Kidney (tissue), 14 donors: Measurements from ENCODE around the gene DIP2A. TPM values are rescaled to one million over a fixed set of nuclear protein-coding genes. Genes with fewer than 3 reads are reported as not detected.

Source experiments
- DNase-seq, 5 donors: peaks; one replicate each; pipeline ENCODE4 v3.0.0-alpha.2; 2013 to 2020
- FAIRE-seq: peaks from 2 replicates; lab custom pipeline; 2012; peaks lifted over from hg19 to GRCh38; lab: Jason Lieb, UNC
- H3K27ac ChIP-seq, 2 donors: one replicate each; pipeline ENCODE4 v1.7.0; 2013; ENCODE audit warnings: low read depth in 2 of 2, low read length in 2 of 2, inconsistent platforms in 1 of 2
- H3K27me3 ChIP-seq: one replicate; pipeline ENCODE4 v1.7.1; 2013; ENCODE audit warnings: low read length, inconsistent platforms; ENCODE audit not compliant: control insufficient read depth, insufficient read depth
- H3K36me3 ChIP-seq, 3 donors: one replicate each; pipeline versions ENCODE4 v1.7.0 to v1.7.1; 2013; ENCODE audit warnings: low read length in 3 of 3, control low read depth in 1 of 3, inconsistent platforms in 1 of 3; ENCODE audit not compliant: insufficient read depth in 3 of 3, control insufficient read depth in 2 of 3
- H3K4me1 ChIP-seq, 3 donors: one replicate each; pipeline versions ENCODE4 v1.7.0 to v1.7.1; 2013; ENCODE audit warnings: low read length in 3 of 3, inconsistent platforms in 1 of 3, low read depth in 1 of 3; ENCODE audit not compliant: control insufficient read depth in 2 of 3, insufficient read depth in 2 of 3
- H3K4me3 ChIP-seq, 3 donors: one replicate each; pipeline versions ENCODE4 v1.7.0 to v1.8.1; 2013; ENCODE audit warnings: low read length in 3 of 3, control low read depth in 1 of 3, inconsistent platforms in 1 of 3
- H3K9ac ChIP-seq, 3 donors: one replicate each; pipeline versions ENCODE4 v1.7.0 to v1.7.1; 2013; ENCODE audit warnings: low read length in 3 of 3, control low read depth in 1 of 3, inconsistent platforms in 1 of 3
- H3K9me3 ChIP-seq, 3 donors: one replicate each; pipeline versions ENCODE4 v1.7.0 to v1.7.1; 2013; ENCODE audit warnings: low read length in 3 of 3, control low read depth in 1 of 3, inconsistent platforms in 1 of 3; ENCODE audit not compliant: control insufficient read depth in 2 of 3, insufficient read depth in 1 of 3
- intact Hi-C: fragments of 100-400 bp; cut with DNase I; formaldehyde crosslinking; loops from one replicate; pipeline ENCODE4 v1.11.1; 2022
- polyA plus RNA-seq: library from polyadenylated mRNA; stranded (reverse); fragments of 350-450 nt; fragmentation: Illumina TruSeq; extraction: RNeasy Lipid Tissue Mini Kit (QIAGEN cat#74804); gene quantifications from one replicate; pipeline ENCODE4 v1.2.3, GENCODE V29; 2014; ENCODE audit warnings: low read depth, low replicate concordance; ENCODE audit not compliant: insufficient read depth
- total RNA-seq: library from RNA; stranded (reverse); fragmentation: NEBNext Ultra II Directional; extraction: Animal tissue kit (Norgen Biotek cat#: 25700); gene quantifications from one replicate; pipeline ENCODE4 v1.2.1, GENCODE V29; 2021
- TF ChIP-seq, protein P1 (sequence below): IDR thresholded peaks from 3 replicates; pipeline ENCODE4 v1.5.1; 2012; ENCODE audit warnings: mild to moderate bottlenecking, moderate library complexity, borderline replicate concordance; ENCODE audit not compliant: insufficient read depth; ENCODE audit errors: extremely low read depth
- donor health status: control.
- donor health status: control.
- donor health status: control.
- donor health status: control.
- donor health status: control.
- donor health status: DM: yes; HTN: yes; CAD: no.
- donor health status: Normal renal cell carcinoma (clear cell type).

Gene DIP2A
- total and polyA plus RNA-seq, 2 donors from 2014 or later = 8.7 to 36.5 TPM

DNA sequence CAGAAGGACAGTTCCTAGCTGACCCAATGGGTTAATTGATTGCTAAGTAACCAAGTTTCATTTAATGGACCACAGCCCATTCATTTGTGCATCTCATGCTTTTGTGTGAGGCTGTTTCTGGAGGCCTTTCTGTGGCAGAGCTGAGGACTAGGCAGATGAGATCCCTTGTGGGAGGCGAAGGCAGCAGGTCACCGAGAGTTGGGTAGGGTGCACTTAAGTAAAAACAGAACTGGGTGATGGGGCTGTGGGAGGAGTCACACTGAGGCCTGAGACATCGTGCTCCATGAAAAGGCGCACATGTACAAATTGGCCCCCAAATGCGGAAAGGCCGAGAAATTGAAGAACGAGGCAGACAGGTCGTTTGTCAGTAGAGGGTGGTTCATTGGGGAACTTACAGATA lies 85.3 kb downstream of the DIP2A start:
- TF ChIP-seq, protein P1, sequence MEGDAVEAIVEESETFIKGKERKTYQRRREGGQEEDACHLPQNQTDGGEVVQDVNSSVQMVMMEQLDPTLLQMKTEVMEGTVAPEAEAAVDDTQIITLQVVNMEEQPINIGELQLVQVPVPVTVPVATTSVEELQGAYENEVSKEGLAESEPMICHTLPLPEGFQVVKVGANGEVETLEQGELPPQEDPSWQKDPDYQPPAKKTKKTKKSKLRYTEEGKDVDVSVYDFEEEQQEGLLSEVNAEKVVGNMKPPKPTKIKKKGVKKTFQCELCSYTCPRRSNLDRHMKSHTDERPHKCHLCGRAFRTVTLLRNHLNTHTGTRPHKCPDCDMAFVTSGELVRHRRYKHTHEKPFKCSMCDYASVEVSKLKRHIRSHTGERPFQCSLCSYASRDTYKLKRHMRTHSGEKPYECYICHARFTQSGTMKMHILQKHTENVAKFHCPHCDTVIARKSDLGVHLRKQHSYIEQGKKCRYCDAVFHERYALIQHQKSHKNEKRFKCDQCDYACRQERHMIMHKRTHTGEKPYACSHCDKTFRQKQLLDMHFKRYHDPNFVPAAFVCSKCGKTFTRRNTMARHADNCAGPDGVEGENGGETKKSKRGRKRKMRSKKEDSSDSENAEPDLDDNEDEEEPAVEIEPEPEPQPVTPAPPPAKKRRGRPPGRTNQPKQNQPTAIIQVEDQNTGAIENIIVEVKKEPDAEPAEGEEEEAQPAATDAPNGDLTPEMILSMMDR = no peak
- peaks cover 10 to 42% (median 27%) of the 10 kb centered on the region in 3 donors for H3K36me3 ChIP-seq

DNA sequence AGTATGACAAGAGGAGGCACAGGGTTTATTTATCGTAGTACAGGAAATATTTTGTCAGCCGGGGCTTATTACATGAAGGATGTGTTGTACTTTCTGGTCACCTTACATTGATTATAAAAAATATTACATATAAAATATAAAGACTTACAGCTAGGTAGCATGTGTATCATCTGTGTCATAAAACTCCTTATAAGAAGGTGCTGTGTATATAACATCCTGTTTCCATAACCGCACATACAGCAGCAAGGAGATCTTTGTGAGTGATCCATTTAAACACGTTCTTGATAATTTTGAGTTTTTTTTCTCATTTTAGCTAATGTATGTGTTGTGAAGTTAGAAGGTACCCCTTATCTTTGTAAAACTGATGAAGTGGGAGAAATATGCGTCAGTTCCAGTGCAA lies 86.1 kb downstream of the DIP2A start:
- Histone ChIP-seq H3K27me3 (no peaks in the 10 kb centered on the region), H3K27ac (no peak overlapping the region), H3K4me3 (no peak overlapping the region), H3K9me3 (no peaks in the 10 kb centered on the region), H3K4me1 (no peaks in the 10 kb centered on the region), H3K9ac (no peak overlapping the region), H3K36me3 (peaks cover 10 to 35% (median 28%) of the 10 kb centered on the region in 3 donors)
- no peak for DNase-seq
- TF ChIP-seq, protein P1 = no peak
- FAIRE-seq = no peak
- intact Hi-C loops = no loop called here

More for the DNA sequence above, 85.3 kb downstream of the DIP2A start:
- intact Hi-C loops = no loop called here
- no peak overlapping the region for H3K27ac ChIP-seq
- DNase-seq (no peak), FAIRE-seq (no peak)
- H3K4me3 ChIP-seq = no peak overlapping the region
- H3K9ac ChIP-seq = no peak overlapping the region
- H3K4me1 ChIP-seq = no peaks in the 10 kb centered on the region
- no peaks in the 10 kb centered on the region for H3K27me3 ChIP-seq
- H3K9me3 ChIP-seq = no peaks in the 10 kb centered on the region

DNA sequence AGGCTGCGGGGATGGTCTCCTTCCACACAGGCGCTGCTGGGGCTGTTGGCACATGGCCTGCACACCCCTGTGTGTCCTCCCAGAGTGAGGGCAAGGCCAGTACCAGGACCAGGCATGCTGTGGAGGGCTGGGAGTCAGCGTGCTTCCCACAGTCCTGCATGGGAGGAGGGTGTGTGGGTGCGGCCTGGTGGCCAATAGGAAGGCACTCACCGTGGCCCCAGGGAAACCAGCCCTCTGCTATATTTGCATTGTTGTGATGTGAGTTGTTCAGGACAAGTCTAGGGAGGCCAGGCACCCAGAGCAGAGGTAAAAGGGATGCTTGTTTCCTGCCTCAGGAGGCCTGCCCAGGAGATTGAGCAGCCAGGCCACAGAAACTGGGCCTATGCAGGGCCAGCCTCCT lies 86.7 kb downstream of the DIP2A start:
- H3K4me3 ChIP-seq = no peak overlapping the region
- no peak overlapping the region for H3K9ac ChIP-seq
- no peak overlapping the region for H3K27ac ChIP-seq
- DNase-seq = no peak
- no peaks in the 10 kb centered on the region for H3K4me1 ChIP-seq
- peaks cover 10 to 35% (median 24%) of the 10 kb centered on the region in 3 donors for H3K36me3 ChIP-seq
- TF ChIP-seq, protein P1 = no peak
- H3K27me3 ChIP-seq = no peaks in the 10 kb centered on the region
- intact Hi-C loops = no loop called here
- H3K9me3 ChIP-seq = no peaks in the 10 kb centered on the region
- FAIRE-seq = no peak

DNA sequence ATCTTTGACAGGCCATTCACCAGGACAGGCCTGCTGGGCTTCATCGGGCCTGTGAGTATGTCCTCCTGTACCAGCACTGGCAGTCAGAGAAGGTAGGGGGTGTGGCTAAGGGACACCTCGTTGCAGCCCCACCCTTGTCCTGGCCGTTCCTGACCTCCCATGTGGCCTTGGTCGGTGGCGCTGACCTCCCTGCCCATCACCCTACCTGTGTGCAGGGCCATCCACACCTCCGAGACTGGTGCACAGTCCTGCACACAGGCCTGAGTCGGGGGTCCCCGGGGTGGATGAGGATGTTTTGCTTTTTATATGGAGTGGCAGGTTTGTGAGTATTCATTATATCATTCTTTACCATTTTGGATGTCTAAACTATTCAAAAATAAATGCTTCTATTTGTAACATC lies 87.2 kb downstream of the DIP2A start:
- DNase-seq (no peak), FAIRE-seq (no peak)
- Histone ChIP-seq H3K4me3 (no peak overlapping the region), H3K4me1 (no peaks in the 10 kb centered on the region), H3K27ac (no peak overlapping the region), H3K36me3 (peaks cover 10 to 41% (median 28%) of the 10 kb centered on the region in 3 donors), H3K27me3 (no peaks in the 10 kb centered on the region), H3K9ac (no peak overlapping the region), H3K9me3 (no peaks in the 10 kb centered on the region)
- TF ChIP-seq, protein P1 = no peak
- intact Hi-C loops = no loop called here
